GM18951 (cell line): ENCODE measurements around the gene CERS2.
A peak's percentile ranks its signal among the peaks of the same experiment; 100 is the strongest.

Experiments used
- POLR2A ChIP-seq: IDR thresholded peaks from 4 replicates; pipeline ENCODE4 v1.6.1; 2011; ENCODE audit warnings: mild to moderate bottlenecking; ENCODE audit not compliant: insufficient read length, insufficient read depth; ENCODE audit errors: extremely low read depth
- in situ Hi-C: fragments of 300-500 bp; cut with MboI; formaldehyde crosslinking; loops from one replicate; pipeline ENCODE4 v1.12.0; 2022; ENCODE audit warnings: low sequenced_read_pairs, mixed read lengths, inconsistent platforms; ENCODE audit not compliant: unreplicated experiment

CERS2 gene

GRCh38 chr1:150972417-150972940, 2.2 kb downstream of the CERS2 start:
- no peak for TF ChIP-seq POLR2A
- in situ Hi-C loops: no loop called here

DNA sequence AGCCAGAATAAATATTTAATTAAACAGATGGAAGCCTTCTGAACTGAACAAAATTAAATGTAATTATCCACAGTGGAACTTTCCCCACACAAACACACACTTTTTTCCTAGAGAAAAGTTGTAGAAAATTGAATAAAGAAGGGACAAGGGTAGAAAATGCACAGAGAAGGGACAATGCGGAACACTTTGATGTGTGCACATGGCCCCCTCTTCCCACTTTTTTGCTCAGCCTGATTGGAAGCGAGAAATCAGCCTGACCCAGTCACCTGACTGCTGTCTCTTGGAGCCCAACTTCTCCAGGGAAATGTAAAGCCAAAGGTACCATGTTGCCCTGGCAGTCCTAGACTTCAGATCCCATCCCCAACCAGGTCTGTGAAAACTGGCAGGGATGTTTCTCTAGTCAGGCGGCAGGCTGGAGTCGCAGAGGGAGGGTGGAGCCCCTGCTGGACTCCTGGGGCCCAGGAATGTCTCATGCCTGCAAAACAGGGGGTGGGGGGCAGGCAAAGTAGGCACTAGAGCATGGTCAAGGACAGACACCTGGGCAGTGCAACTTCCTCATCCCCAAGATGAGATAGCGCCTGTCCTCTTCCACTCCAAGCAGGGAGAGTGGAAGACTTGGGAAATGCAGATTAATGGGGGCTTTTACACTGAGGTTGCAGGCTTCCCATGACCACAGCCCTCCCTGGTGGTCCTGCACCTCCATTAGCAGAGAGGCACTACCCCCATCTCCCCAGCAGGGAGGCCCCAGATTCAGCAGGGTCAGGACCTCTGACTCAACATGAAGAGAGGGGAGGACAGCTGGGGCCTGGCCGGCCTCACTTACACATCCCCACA, 2.8 kb downstream of the CERS2 start:
- TF ChIP-seq POLR2A: no peak
- in situ Hi-C loops: no loop called here

DNA sequence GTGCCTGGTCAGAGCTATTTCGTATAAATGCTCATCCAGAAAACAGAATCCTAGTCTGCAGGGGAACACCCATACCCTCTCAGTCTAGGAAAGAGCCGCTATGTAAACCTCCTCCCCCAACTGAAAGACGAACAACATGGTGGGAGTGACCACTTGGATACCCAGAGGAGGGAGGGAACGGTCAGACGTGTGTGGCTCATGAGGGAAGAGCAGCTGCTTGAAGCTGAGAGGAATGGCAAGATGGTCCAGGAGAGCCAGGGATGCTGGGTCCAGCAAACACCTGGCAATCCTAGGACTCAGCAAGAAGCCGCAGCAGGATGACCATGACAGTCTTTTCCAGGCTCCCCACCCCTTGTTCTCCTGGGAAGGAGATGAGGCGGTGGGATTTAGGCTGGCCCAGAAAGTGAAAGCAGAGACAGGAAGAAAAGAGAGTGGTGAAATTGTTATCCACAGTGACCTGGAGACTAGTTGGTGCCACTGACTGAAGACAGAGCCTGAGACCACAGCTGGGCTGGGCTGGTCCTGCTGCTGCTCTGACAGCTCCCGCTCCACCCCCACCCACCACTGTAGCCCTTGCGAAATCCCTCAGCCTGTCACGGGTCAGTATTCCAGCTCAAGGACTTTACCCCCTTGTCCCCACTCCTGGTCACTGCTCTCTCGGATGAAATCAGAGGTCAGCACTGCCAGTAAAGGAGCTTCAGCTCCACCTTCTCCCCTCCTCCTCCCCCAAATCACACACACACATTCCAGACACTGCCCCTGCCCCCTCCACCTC, 3.6 kb downstream of the CERS2 start:
- in situ Hi-C loops: no loop called here
- TF ChIP-seq POLR2A: no peak

GRCh38 chr1:150969626-150970025, 5.0 kb downstream of the CERS2 start:
- TF ChIP-seq POLR2A: no peak
- in situ Hi-C loops: no loop called here

GRCh38 chr1:150968491-150968890, 6.1 kb downstream of the CERS2 start:
- in situ Hi-C loops: no loop called here
- TF ChIP-seq POLR2A: no peak

DNA sequence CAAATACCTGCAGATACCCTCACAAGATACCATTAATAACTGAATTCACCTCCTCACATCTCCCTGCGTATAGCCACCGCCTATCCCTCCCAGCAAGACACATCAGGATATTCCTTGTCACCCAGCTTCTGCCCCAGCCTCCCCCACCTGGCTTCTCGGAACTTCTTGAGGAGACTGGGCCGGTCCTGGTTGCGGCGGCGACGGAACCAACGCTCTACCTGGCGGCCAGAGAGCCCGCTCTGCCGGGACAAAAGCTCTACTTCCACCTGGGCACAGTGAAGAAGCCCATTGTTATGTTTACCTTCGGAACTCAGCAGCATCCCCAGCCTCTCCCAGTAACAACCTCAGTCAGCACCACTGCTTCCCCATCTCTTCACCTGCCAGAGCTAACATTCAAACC, 6.7 kb downstream of the CERS2 start:
- TF ChIP-seq POLR2A: peak; percentile 16
- in situ Hi-C loops: no loop called here

DNA sequence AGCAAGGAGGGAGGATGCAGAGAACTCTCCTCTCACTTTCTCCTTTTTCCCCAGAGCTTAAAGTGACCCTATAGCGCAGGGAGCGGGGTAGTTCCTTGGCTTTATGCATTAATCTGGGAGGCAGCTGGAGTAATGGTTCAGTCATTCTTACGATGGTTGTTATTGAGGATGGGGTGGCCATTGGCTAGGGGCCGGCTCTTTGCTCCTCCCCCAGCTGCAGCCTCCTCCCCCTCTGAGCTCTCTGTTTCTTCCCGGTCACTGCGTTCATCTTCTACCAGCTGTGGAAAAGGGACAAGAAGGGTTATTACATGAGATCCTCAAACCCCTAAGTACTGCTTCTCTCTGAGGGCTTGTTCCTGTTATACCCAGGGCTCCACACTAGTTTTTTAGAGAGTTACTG, 8.6 kb downstream of the CERS2 start:
- in situ Hi-C loops: no loop called here
- no peak for TF ChIP-seq POLR2A

DNA sequence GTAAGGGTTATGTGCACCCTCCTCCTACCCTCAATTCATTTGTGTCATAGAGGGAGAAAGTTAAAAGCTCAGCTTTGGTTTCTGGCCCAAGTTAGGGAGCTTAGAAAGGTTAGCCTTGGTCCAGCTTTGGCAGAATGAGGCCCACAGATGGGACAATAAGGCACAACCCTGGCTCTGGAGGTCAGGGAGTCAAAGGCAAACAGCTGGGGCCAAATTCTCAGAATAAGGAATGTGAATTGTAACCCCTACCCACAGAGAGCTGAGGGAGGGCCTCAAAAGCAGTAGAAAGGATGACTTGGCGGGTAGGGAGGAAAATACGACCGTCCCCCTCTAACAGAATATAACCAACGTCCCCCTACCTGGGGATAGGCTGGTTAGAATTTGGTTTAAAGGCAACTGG, 9.0 kb downstream of the CERS2 start:
- TF ChIP-seq POLR2A: no peak
- in situ Hi-C loops: no loop called here

- in situ Hi-C loops: no loop called here
- TF ChIP-seq POLR2A: no peak
These were observed 10.5 kb downstream of the CERS2 start for GRCh38 chr1:150964164-150964489.

GRCh38 chr1:150963321-150964163, 11.1 kb downstream of the CERS2 start:
- in situ Hi-C loops: no loop called here
- no peak for TF ChIP-seq POLR2A

DNA sequence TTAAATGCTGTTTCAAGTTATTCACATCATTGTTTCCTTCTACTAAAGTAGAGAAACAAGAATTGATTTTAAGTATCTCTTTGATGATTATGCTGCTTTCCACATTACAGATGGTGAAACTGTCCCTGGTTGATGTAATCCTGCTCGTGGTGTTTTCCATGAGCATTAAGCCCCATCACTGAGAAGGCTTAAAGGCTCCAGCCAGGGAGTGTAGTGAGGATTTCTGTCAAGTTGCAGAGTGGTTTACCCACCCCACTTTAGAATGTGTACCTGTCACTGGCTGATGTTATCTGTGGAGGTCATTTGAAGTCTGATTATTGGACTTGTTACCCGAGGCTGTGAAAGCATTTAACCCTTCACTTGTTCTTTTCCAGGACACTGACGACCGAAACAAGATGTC, 12.9 kb downstream of the CERS2 start:
- in situ Hi-C loops: no loop called here
- no peak for TF ChIP-seq POLR2A

DNA sequence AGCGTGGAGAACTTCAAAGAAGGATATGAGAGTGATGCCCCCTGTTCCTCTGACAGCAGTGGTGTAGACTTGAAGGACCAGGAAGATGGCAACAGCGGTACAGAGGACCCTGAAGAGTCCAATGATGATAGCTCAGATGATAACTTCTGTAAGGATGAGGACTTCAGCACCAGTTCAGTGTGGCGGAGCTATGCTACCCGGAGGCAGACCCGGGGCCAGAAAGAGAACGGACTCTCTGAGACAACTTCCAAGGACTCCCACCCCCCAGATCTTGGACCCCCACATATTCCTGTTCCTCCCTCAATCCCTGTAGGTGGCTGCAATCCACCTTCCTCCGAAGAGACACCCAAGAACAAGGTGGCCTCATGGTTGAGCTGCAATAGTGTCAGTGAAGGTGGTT, 14.0 kb downstream of the CERS2 start:
- TF ChIP-seq POLR2A: no peak

GRCh38 chr1:150957666-150958065, 17.0 kb downstream of the CERS2 start:
- in situ Hi-C loops: no loop called here
- no peak for TF ChIP-seq POLR2A

More for the DNA sequence above, 14.0 kb downstream of the CERS2 start:
- in situ Hi-C loops: no loop called here
